NK-92 (cell line): Measurements from ENCODE around the gene USF1.
"Not testable (repeated sequence)": the region's sequence is repeated elsewhere in the genome, so short reads cannot be mapped to it uniquely, and the experiment has no call there.

Experiments
- DNase-seq: peaks from one replicate; lab custom pipeline; 2025; ENCODE audit not compliant: unreplicated experiment; lab: John Stamatoyannopoulos, UW

Gene USF1

GRCh38 chr1:161048949-161049722 is 3.4 kb upstream of the USF1 start:
- no peak for DNase-seq

GRCh38 chr1:161047436-161048420 is 2.0 kb upstream of the USF1 start:
- no peak for DNase-seq

- no peak for DNase-seq
These were observed 940 bp upstream of the USF1 start for GRCh38 chr1:161046605-161047228.

GRCh38 chr1:161044908-161045735 is 655 bp downstream of the USF1 start:
- DNase-seq, result no peak

- no peak for DNase-seq
These were observed 1.3 kb downstream of the USF1 start for GRCh38 chr1:161044535-161044907.

- no peak for DNase-seq
These were observed 6.2 kb downstream of the USF1 start for GRCh38 chr1:161039546-161039945.

- no peak for DNase-seq
These were observed 6.6 kb downstream of the USF1 start for GRCh38 chr1:161039154-161039545.

GRCh38 chr1:161038523-161039153 is 7.1 kb downstream of the USF1 start, which contains the start of gene TSTD1:
Gene TSTD1, minus strand, starts transcription at chr1:161038964. Its CDS starts 75 bp downstream, at chr1:161038889.
- peak; percentile 32 for DNase-seq

GRCh38 chr1:161037661-161038522 is 7.9 kb downstream of the USF1 start:
- DNase-seq, result no peak

GRCh38 chr1:161033751-161034150 is 12.0 kb downstream of the USF1 start:
- no peak for DNase-seq

GRCh38 chr1:161032409-161032808 is 13.4 kb downstream of the USF1 start:
- no peak for DNase-seq

- DNase-seq, result no peak
These were observed 13.9 kb downstream of the USF1 start for GRCh38 chr1:161031874-161032273.

- not testable (repeated sequence) for DNase-seq
These were observed 16.3 kb downstream of the USF1 start for GRCh38 chr1:161029466-161029865.

- DNase-seq, result not testable (repeated sequence)
These were observed 18.8 kb downstream of the USF1 start for GRCh38 chr1:161026954-161027353.

- DNase-seq, result not testable (repeated sequence)
These were observed 23.3 kb downstream of the USF1 start for GRCh38 chr1:161022432-161022831.

- no peak for DNase-seq
These were observed 23.8 kb downstream of the USF1 start for GRCh38 chr1:161021970-161022353.

- peak; percentile 42 for DNase-seq
These were observed 24.4 kb downstream of the USF1 start for GRCh38 chr1:161021165-161021969.

GRCh38 chr1:161020509-161021164 is 25.1 kb downstream of the USF1 start, which contains the start of gene F11R:
Gene F11R, minus strand, starts transcription at chr1:161021152. Its CDS starts 79 bp downstream, at chr1:161021073.
- no peak for DNase-seq
